SW 1271 (cell line): ENCODE data around the gene CFHR1.
"Not testable (repeated sequence)": the region's sequence is repeated elsewhere in the genome, so short reads cannot be mapped to it uniquely, and the experiment has no call there.

Experiments used
- DNase-seq, 2 experiments: peaks; one replicate each; lab custom pipeline; 2025; lab: John Stamatoyannopoulos, UW

CFHR1 gene

DNA sequence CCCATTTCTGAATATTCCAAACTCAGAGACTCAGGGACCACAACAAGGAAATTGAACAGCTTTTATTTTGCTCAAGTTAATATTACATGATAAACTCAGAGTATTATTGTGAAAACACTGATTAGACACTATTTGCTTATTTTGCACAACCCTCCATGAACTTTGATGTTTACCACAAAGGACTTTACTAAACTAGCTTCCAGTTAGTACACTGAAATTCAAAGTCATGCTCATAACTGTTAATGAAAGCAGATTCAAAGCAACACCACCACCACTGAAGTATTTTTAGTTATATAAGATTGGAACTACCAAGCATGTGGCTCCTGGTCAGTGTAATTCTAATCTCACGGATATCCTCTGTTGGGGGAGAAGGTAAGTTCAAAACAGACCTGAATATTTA lies at the start of gene CFHR1:
Gene CFHR1 (plus strand): TSS at position 201 of the 400 bp plus-strand sequence. CDS start 114 bp downstream, at position 315.
- DNase-seq, result not testable (repeated sequence)

DNA sequence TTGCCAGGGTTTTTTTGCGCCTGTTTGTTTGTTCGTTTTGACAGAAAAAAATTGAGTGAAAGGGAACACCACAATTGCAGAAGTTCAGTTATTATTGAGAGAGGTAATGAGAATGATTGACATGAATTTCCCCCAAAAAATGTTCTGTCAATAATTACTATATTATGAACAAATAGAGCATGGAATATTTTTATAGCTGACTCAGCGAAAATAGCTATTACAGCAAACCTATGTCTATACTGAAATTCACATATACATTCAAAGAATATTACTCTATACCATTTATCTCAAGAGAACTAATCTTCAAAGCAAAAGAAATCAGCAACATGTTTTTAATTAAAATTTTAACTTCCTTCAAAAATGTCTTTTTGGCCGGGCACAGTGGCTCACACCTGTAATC lies 49.7 kb upstream of the CFHR1 start:
- DNase-seq, result not testable (repeated sequence)

- DNase-seq, result no peak
Measured at GRCh38 chr1:196773713-196774112, 45.8 kb upstream of the CFHR1 start.

GRCh38 chr1:196774175-196774574 lies 45.4 kb upstream of the CFHR1 start:
- DNase-seq, result no peak

- no peak for DNase-seq
Measured at GRCh38 chr1:196774603-196775002, 44.9 kb upstream of the CFHR1 start, which contains the start of gene CFHR3. Gene CFHR3 (plus strand): TSS chr1:196774840. CDS start chr1:196774887, 47 bp downstream.

DNA sequence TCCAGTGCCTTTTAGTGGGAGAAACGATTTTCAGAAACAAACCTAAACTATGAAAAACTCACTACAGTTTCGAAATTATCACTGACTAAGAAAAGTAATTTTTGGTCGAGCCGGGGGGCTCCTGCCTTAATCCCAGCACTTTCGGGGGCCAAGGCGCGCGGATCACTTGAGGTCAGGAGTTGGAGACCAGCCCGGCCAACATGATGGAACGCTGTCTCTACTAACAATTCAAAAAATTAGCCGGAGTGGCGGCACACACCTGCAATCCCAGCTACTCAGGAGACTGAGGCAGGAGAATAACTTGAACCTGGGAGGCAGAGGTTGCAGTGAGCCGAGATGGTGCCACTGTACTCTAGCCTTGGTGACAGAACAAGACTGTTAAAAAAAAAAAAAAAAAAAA lies 41.9 kb upstream of the CFHR1 start:
- DNase-seq, result no peak

- DNase-seq, result no peak
Measured at GRCh38 chr1:196779093-196779492, 40.4 kb upstream of the CFHR1 start.

DNA sequence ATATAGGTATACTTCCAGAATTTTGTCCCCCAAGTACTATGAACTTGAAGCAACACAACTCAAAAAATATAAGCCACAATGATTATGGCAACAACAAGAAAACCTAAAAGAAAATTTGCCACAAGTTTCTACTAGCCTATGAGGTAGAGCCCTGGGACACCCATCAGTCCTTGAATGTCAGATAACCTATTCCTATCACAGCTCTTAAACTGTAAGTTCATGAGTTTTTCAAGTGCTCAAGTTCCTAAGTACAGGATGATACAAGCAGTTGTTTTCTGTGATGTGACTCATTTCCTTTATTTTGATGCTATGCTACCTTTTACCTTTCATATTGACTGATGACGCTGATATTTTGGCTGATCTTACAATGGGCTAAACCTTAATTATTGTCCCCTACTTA lies 28.3 kb upstream of the CFHR1 start:
- DNase-seq, result not testable (repeated sequence)

GRCh38 chr1:196794103-196794502 lies 25.4 kb upstream of the CFHR1 start:
- DNase-seq, result not testable (repeated sequence)

- DNase-seq, result no peak
Measured at GRCh38 chr1:196797891-196798290, 21.6 kb upstream of the CFHR1 start.

DNA sequence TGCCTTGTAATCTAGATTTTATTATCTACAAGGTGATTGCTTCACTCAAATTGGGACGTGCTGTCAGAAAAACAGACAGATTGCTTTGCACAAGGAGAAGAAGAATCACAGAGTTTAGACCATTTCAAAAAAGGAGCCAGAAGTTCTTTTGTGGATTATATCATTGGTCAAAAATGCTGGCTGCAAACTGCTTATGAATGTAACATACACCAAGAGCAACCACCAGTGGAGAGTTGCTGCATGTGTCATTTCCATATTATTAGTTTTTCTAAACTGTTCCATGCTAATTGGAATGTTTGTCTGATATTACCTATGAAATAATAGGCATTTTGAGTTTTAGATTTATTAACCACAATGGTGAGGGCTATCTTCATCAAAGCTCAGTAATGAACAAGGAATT lies 17.6 kb upstream of the CFHR1 start:
- DNase-seq, result not testable (repeated sequence)

DNA sequence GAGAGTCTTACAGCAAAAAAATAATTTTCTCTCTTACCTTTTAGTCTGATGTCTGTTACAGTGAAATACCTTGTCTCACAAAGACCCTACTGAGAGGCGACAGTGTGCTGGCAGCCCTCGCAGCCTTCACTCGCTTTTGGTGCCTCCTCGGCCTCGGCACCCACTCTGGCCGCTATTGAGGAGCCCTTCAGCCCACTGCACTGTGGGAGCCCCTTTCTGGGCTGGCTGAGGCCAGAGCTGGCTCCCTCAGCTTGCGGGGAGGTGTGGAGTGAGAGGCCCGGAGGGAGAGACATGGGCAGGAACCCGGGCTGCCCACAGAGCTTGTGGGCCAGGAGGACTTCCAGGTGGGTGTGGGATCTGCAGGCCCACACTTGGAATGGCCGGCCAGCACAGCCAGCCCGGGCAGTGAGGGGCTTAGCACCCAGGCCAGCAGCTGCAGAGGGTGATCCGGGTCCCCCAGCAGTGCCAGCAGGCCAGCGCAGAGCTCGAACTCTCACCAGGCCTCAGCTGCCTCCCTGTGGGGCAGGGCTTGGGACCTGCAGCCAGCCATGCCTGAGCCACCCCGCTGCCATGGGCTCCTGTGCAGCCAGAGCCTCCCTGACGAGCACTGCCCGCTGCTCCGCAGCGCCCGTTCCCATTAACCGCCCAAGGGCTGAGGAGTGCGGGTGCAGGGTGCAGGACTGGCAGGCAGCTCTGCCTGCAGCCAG lies 10.8 kb upstream of the CFHR1 start:
- no peak for DNase-seq

GRCh38 chr1:196817442-196817841 lies 2.1 kb upstream of the CFHR1 start:
- DNase-seq, result not testable (repeated sequence)

DNA sequence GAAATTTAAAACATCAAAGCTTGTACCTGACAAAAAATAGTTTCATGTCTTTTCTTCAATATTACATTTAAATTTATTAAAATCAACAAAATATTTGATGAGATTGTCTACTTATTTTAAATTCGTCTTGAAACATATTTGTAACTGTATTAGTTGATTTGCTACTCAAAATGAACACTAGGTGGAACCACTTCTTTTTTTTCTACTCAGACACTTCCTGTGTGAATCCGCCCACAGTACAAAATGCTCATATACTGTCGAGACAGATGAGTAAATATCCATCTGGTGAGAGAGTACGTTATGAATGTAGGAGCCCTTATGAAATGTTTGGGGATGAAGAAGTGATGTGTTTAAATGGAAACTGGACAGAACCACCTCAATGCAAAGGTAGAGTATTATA lies 8.3 kb downstream of the CFHR1 start:
- not testable (repeated sequence) for DNase-seq

DNA sequence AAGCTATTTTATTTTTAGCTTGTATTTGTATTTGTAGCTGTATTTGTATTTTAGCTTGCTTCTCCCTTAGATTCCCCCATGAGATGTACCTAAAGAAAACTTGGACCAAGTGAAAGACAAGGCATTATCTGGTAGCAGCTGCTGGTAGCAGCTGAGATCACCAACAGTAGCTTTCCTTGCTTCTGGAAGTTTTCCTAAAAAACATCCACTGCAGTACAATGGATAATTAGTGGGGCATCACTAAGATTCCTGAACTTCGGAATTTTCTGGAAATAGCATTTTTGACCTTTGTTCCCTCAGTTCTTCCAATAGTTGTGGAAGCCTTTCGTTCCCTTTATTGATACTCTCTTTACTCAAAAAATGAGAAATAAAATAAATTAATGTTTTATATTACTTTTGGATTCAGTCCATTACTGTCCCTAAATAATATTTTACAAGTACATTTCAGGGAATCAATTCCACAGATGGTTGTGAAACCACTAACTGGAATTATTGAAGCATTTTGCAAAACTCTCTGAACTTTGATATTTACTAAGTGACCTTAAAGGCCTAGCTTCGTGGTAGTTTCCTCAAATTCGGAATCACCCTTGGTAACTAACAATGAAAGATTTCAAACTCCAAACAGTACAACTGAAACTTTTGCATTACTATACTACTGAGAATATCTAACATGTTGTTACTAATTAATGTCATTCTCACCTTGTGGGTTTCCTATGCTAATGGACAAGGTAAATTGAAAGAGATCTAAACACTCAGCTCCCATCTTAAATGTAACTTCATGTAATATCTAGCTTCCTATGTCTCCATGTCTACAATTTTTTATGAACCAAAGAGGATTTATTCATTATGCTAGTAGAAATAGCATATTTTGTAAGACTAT lies 30.3 kb downstream of the CFHR1 start:
- not testable (repeated sequence) for DNase-seq

DNA sequence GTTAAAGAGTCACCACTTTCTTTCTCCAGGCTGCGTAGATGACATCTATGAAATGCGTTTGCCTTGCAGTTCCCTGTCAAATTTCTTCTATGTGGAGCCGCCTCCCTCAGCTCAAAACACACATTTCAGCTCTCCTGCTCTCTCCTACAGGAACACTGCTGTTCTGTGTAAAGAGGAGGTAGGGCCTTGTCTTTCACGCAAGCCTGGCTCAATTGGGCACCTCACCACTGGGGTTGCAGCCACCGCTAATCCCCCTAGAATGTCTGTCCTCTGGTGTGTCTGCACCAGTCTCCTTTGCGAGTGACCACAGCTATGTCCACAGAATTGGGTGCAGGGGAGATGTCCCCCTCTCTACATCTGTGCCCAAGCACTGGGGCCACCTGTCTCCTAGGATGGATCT lies 36.5 kb downstream of the CFHR1 start:
- no peak for DNase-seq

- no peak for DNase-seq
Measured at GRCh38 chr1:196857188-196857587, 37.7 kb downstream of the CFHR1 start.

GRCh38 chr1:196858811-196859210 lies 39.3 kb downstream of the CFHR1 start:
- no peak for DNase-seq

- DNase-seq, result no peak
Measured at GRCh38 chr1:196860323-196860884, 40.9 kb downstream of the CFHR1 start.

DNA sequence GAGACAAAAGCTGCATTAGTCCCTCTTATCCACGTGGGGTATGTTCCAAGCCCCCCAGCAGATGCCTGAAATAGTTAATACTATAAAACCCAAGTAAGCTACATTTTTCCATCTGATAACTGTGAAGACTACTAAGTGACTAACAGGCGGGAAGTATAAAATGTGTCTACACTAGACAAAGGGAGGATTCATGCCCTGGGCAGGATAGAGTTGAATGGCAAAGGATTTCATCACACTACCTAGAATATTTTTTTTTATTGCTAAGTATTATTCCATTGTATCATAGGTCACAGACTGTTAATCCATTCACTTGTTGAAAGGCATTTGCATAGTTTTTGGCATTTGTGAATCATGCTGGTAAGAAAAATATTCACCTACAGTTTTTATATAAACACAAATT lies 41.9 kb downstream of the CFHR1 start:
- DNase-seq, result no peak

GRCh38 chr1:196866974-196867373 lies 47.4 kb downstream of the CFHR1 start:
- DNase-seq, result no peak

GRCh38 chr1:196873385-196873784 lies 53.9 kb downstream of the CFHR1 start:
- no peak for DNase-seq

DNA sequence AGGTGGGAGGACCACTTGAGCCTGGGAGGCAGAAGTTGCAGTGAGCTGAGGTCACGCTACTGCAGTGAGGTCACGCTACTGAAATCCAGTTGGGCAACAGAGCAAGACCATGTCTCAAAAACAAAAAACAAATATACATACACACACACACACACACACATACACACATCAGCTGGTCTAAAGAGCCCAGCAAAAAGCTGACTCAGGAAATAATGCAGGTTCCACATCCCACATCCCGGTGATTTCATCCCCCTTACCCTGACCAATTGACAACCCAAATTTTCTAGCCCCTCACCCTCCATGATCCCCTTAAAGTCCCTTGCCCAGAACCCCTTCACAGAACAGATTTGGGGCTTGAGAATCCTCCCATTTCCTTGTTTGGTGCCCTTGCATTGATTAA lies 56.4 kb downstream of the CFHR1 start:
- no peak for DNase-seq
